ENCODE data around the gene PNMA6E.

PNMA6E gene

DNA sequence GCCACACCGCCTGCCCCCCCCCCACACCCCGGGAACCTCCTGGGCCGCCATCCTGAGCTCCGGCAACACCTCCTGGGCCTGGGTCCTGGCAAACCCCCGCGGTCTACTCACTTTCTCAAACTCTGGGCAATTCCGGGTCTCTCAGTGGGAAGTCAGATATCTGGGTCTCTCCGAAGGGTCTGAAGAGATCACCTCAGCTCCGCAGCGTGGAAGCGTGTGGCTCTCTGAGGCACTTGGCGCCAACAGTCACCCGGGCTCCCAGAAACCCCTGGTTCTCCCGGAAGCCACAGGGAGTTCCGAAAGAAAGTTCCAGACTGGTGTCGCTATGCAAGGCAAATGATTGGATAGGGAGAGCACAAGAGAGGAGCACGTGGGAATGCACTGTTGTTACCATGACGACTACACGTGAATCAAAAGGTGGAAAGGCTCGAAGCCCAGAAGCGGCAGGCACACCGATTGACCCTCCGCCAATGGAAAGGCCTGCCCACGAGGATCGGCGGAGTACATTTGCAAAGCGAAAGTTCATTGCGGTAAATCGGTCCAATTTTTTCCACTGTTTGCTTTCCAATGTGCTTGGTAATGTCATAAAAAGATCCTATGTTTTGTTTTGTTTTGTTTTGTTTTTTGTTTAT is at the start of gene PNMA6E:
Gene PNMA6E (minus strand): TSS at position 218 of the 632 bp plus-strand sequence. CDS start 2,501 bp downstream, outside the sequence.
- TF ChIP-seq, protein P1, sequence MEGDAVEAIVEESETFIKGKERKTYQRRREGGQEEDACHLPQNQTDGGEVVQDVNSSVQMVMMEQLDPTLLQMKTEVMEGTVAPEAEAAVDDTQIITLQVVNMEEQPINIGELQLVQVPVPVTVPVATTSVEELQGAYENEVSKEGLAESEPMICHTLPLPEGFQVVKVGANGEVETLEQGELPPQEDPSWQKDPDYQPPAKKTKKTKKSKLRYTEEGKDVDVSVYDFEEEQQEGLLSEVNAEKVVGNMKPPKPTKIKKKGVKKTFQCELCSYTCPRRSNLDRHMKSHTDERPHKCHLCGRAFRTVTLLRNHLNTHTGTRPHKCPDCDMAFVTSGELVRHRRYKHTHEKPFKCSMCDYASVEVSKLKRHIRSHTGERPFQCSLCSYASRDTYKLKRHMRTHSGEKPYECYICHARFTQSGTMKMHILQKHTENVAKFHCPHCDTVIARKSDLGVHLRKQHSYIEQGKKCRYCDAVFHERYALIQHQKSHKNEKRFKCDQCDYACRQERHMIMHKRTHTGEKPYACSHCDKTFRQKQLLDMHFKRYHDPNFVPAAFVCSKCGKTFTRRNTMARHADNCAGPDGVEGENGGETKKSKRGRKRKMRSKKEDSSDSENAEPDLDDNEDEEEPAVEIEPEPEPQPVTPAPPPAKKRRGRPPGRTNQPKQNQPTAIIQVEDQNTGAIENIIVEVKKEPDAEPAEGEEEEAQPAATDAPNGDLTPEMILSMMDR (IDR thresholded peaks at IDR 0.05): no peak

DNA sequence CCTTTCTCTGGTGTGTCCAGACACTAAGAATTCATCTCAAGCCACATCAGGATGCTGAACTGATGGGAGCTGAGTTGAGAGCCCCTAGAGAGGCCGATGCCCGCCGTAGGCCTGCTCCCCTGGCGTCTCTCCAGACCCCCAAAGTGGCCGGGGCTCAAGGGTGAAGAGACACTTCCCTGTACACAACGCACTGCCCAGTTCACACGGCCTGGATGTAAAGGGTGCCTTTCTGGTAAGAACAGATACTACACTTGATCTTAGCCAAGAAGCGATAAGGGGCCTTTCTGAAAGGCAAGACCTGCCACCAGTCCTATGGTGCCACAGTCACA is 49.8 kb upstream of the PNMA6E start:
- TF ChIP-seq, protein P1 (IDR thresholded peaks at IDR 0.05): no peak

DNA sequence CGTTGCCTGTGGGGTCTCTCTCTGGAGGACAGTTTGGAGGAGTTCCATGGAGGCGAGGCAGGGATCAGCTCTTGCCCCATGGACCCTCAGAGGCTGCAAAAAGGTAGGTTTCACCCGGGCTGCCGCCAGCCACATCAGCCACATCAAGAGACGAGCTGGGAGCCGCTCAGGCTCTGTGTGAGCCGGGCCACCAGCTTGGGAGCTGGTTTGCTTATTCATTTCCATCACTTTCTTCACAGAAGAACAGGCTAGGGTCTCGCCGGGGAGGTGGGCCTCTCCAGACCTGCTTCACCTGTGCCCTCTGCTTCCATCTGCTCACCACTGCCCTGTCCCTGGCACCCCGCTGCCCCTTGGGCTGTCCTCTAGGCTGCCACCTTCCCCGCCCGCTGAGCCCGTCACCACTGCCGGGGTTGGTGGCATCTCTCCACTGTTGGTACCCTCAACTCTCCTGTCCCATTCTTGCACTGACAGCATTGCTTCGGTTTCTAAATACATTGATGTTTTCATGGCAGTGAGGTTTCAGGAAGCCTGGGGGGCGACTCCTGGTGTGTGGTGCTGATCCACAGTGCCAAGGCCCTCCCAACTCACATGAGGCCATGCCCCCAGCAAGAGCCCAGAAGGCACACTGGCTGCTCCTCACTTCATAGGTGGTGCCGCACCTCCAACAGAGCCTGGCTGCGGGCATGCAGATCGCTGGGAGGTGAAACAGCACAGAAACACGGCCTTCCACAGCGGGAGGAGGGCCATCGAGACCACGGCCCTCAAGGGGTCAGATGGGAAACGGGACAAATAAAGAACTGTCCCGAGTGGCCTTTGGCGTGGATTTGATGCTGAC is 49.2 kb upstream of the PNMA6E start:
- TF ChIP-seq, protein P1 (IDR thresholded peaks at IDR 0.05): no peak

DNA sequence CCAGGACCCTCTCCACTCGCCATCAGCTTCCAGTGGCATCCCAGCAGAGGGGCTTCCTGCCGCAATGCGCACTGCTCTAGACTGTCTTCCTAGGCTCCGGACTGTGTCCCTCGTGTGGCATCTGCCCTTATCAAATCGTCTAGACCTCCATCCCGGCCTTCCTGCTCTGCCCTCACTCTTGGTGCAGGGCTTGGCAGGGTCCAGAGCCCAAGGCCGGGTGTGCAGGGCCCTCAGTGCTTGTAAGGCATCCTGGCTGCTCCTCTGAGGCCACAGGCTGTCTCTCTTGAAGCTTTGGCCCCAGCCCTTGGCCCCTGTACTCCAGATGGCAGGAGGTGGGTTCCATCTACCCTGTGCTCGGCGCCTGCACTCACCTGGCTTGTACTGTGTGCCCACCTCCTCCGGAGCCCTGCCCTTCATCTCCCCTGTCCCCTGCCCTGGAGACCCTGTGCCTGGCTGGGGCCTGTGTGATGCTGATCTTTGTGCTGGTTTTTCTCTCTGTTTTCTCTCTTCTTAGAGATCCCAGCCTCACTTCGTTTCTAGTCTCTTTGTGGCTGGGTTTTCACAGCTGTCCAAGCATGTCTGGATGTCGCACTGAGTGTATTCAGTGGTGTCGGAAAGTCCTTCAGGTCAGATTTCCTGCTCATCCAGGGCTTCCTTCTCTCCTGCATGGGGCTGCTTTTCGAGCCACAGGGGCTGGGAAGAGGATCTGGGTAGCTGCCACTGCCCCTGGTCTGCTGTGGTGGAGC is 48.4 kb upstream of the PNMA6E start:
- TF ChIP-seq, protein P1 (IDR thresholded peaks at IDR 0.05): no peak

- TF ChIP-seq, protein P1 (IDR thresholded peaks at IDR 0.05): no peak
Observed at GRCh38 chrX:153448556-153449367, 47.6 kb upstream of the PNMA6E start.

GRCh38 chrX:153447581-153447960 is 46.4 kb upstream of the PNMA6E start:
- TF ChIP-seq, protein P1 (IDR thresholded peaks at IDR 0.05): no peak

Data from LNCAP (cell line).